A549 (cell line): ENCODE measurements around the gene NOS3. TPM values are rescaled to one million over a fixed set of nuclear protein-coding genes. Genes with fewer than 3 reads are reported as not detected.

ENCODE experiments used
- ATAC-seq, 2 experiments: fragments of 200-7000 bp in 1 of 2; fragments of >200 bp in 1 of 2; cut with Nextera tagmentation in 1 of 2; cut with Tn5 transposase in 1 of 2; 3 replicates each; pipeline versions ENCODE4 v1.8.0 to v1.9.1; 2018 to 2020; ENCODE audit warnings: mild to moderate bottlenecking in 1 of 2, moderate library complexity in 1 of 2
- CTCF ChIA-PET: fragments of 300-600 bp; sonication (Branson Sonifier 250); formaldehyde crosslinking; extraction: SDS; loops from one replicate; lab custom pipeline; 2021; ENCODE audit warnings: antibody characterized with exemption, inconsistent platforms; lab: Yijun Ruan, JAX
- POLR2A ChIA-PET: fragments of 350-600 bp; formaldehyde crosslinking; extraction: SDS; loops from one replicate; lab custom pipeline; 2021; ENCODE audit warnings: antibody characterized with exemption, inconsistent platforms; lab: Yijun Ruan, JAX
- DNase-seq, 2 experiments: peaks; one replicate each; pipeline versions ENCODE4 v3.0.0 to v3.0.0-alpha.2; 2011 to 2016; ENCODE audit warnings: low read depth in 1 of 2, low spot score in 1 of 2
- FAIRE-seq: peaks from 2 replicates; lab custom pipeline; 2011; peaks lifted over from hg19 to GRCh38; lab: Jason Lieb, UNC
- H3K27ac ChIP-seq, 2 experiments: fragments of >200 bp; sonication (Bioruptor Twin); formaldehyde crosslinking; 3 replicates each; pipeline ENCODE4 v1.5.1; 2016 to 2017
- H3K4me1 ChIP-seq: fragments of >200 bp; sonication (Bioruptor Twin); formaldehyde crosslinking; 3 replicates; pipeline ENCODE4 v1.6.1; 2016
- H3K4me2 ChIP-seq: fragments of >200 bp; sonication (Bioruptor Twin); formaldehyde crosslinking; 3 replicates; pipeline ENCODE4 v1.6.1; 2016
- H3K4me3 ChIP-seq: fragments of >200 bp; sonication (Bioruptor Twin); formaldehyde crosslinking; 3 replicates; pipeline ENCODE4 v1.5.1; 2016
- H3K9me3 ChIP-seq: fragments of >200 bp; sonication (Bioruptor Twin); formaldehyde crosslinking; 3 replicates; pipeline ENCODE4 v1.6.1; 2016
- CBX2 ChIP-seq: fragments of 200-600 bp; sonication (generic); IDR thresholded peaks from 2 replicates; pipeline ENCODE4 v1.6.1; 2016; ENCODE audit warnings: low read depth, mild to moderate bottlenecking, borderline replicate concordance
- CBX8 ChIP-seq: fragments of 200-600 bp; sonication (generic); IDR thresholded peaks from 2 replicates; pipeline ENCODE4 v1.6.1; 2016
- CEBPB ChIP-seq, 2 experiments: fragments of >200 bp in 1 of 2; sonication (Bioruptor Twin) in 1 of 2; formaldehyde crosslinking in 1 of 2; IDR thresholded peaks; 2 replicates each; pipeline ENCODE4 v1.6.1; 2012 to 2016
- CHD4 ChIP-seq: fragments of 200-600 bp; sonication (generic); IDR thresholded peaks from 2 replicates; pipeline ENCODE4 v1.6.1; 2016; ENCODE audit warnings: antibody characterized with exemption, mild to moderate bottlenecking, borderline replicate concordance
- EHF ChIP-seq: fragments of 250-450 bp; sonication (Bioruptor Pico); IDR thresholded peaks from 2 replicates; pipeline ENCODE4 v1.5.0; 2020; ENCODE audit warnings: mild to moderate bottlenecking
- FOSB ChIP-seq: fragments of 250-450 bp; sonication (Bioruptor Pico); IDR thresholded peaks from 2 replicates; pipeline ENCODE4 v1.5.0; 2020; ENCODE audit warnings: mild to moderate bottlenecking, moderate library complexity
- HOXB5 ChIP-seq: fragments of 250-450 bp; sonication (Bioruptor Pico); IDR thresholded peaks from 2 replicates; pipeline ENCODE4 v1.5.0; 2020; ENCODE audit warnings: mild to moderate bottlenecking, moderate library complexity
- JUNB ChIP-seq: fragments of >200 bp; sonication (Bioruptor Twin); formaldehyde crosslinking; IDR thresholded peaks from 2 replicates; pipeline ENCODE4 v1.6.1; 2016
- MYC ChIP-seq: IDR thresholded peaks from 2 replicates; pipeline ENCODE4 v1.6.1; 2012; ENCODE audit warnings: mild to moderate bottlenecking, inconsistent platforms, low read length, improper control_type of control experiment, borderline replicate concordance
- NFE2L2 ChIP-seq: fragments of 150-350 bp; conservative IDR thresholded peaks from 2 replicates; pipeline ENCODE4 v1.6.1; 2014; ENCODE audit warnings: low read length
- NPAS2 ChIP-seq: fragments of 250-450 bp; sonication (Bioruptor Pico); IDR thresholded peaks from 2 replicates; pipeline ENCODE4 v1.8.0; 2022; ENCODE audit warnings: mild to moderate bottlenecking, moderate library complexity, borderline replicate concordance
- PHF8 ChIP-seq: fragments of 200-600 bp; sonication (generic); IDR thresholded peaks from 2 replicates; pipeline ENCODE4 v1.6.1; 2016; ENCODE audit warnings: low read depth, mild to moderate bottlenecking, antibody characterized with exemption, moderate library complexity, borderline replicate concordance
- POLR2AphosphoS2 ChIP-seq: conservative IDR thresholded peaks from 2 replicates; pipeline ENCODE4 v1.6.1; 2012; ENCODE audit warnings: low read length, improper control_type of control experiment, inconsistent platforms
- RAD21 ChIP-seq, 2 experiments: fragments of >200 bp in 1 of 2; sonication (Bioruptor Twin) in 1 of 2; formaldehyde crosslinking in 1 of 2; IDR thresholded peaks in 1 of 2; conservative IDR thresholded peaks in 1 of 2; 2 replicates in 1 of 2; 3 replicates in 1 of 2; pipeline ENCODE4 v1.6.1; 2012 to 2018; ENCODE audit warnings: inconsistent platforms in 1 of 2
- ZC3H11A ChIP-seq: fragments of 450-650 bp; IDR thresholded peaks from 2 replicates; pipeline ENCODE4 v1.6.1; 2014; ENCODE audit warnings: antibody characterized with exemption, mild to moderate bottlenecking
- ZNF302 ChIP-seq: fragments of 250-450 bp; sonication (Bioruptor Pico); IDR thresholded peaks from 2 replicates; pipeline ENCODE4 v1.9.0; 2021; ENCODE audit warnings: inconsistent platforms, mild to moderate bottlenecking, moderate library complexity
- WGBS: methylation state at CpG from one replicate; pipeline ENCODE4 v1.1.6; 2017; ENCODE audit errors: missing lambda C conversion rate; 5-methylcytosine and 5-hydroxymethylcytosine counted together
- polyA plus RNA-seq, 4 experiments: library from polyadenylated mRNA; depleted of rRNA in 3 of 4; stranded (reverse); fragments of >200 nt; fragmentation: RNase III in 1 of 4; extraction: RNeasy Plus Mini Kit Qiagen cat#74134 plus additional on column Dnase treatment in 1 of 4; gene quantifications; 2 replicates in 3 of 4; 3 replicates in 1 of 4; pipeline ENCODE4 v1.2.3, GENCODE V29; 2011 to 2017
- TF ChIP-seq, protein P1 (sequence below): fragments of 250-450 bp; sonication (Bioruptor Pico); IDR thresholded peaks from 2 replicates; pipeline ENCODE4 v1.5.0; 2021; ENCODE audit warnings: mild to moderate bottlenecking, moderate library complexity, borderline replicate concordance
- TF ChIP-seq, protein P2 (sequence below): fragments of >200 bp; sonication (Bioruptor Twin); formaldehyde crosslinking; IDR thresholded peaks from 2 replicates; pipeline ENCODE4 v1.6.1; 2016
- TF ChIP-seq, protein P3 (sequence below): IDR thresholded peaks from 2 replicates; pipeline ENCODE4 v1.6.1; 2012
- TF ChIP-seq, protein P4 (sequence below): fragments of >200 bp; sonication (Bioruptor Twin); formaldehyde crosslinking; IDR thresholded peaks from 3 replicates; pipeline ENCODE4 v1.6.1; 2016

The NOS3 gene
- polyA plus RNA-seq, 2 of the 4 experiments (the other 2 are of a cell fraction) = 0.52 to 0.71 TPM

DNA sequence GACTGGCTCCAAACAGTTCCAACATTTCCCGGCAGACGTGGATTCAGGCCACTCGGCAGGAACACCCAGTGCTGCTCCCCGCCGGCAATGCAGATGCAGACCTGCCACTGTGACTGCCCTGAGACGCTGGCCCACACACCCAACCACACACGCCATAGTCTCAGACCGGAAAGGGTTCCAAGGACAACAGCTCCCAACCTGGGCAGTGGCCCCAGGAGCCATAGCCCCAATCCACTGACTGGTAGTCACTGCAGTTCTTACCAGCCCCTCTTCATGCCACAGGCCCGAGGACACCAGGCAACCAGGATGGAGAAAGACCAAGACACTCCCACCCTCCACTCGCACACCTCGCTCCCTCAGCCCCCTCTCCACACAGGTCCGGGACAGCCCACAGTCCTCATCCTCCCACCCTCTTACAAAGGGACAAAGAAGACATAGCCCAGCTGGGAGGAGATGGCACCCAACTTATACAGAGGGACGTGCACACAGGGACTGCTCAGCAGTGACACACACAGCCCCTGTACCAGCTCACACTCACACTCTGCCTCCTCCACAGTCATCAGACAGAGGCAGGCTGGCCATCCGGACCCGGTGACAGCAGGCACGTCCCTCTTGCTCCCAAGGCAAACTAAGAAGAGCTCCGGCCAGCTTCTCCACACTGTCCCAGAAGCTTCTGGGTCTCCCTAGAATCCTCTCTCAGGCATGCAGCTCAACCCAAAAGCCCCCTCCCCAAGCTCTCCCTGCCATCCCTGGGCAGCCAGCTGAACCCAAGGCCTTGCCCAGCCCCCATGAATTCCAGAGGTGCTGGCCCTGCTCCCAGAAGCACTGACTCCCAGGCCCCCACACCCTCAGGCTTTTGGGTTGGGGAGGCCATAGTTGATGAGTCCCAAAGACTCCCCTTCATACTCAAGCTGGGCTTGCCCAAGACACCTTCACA lies 37.5 kb upstream of the NOS3 start:
- 55% methylated on average over 11 of the region's 17 CpGs for WGBS
- CTCF ChIA-PET = interaction anchor here (1.2 to 4.4 kb wide), 6 partner anchors 10 to 158 kb away, joined by 3 to 29 read pairs (median 10); no protein-coding TSS in a partner anchor
- no peak overlapping the region for H3K4me3 ChIP-seq
- POLR2A ChIA-PET = no interaction called here
- no peak overlapping the region for H3K27ac ChIP-seq
- H3K4me2 ChIP-seq = no peak overlapping the region
- FAIRE-seq = no peak
- DNase-seq = no peak
- no peaks in the 10 kb centered on the region for H3K4me1 ChIP-seq
- TF ChIP-seq MYC (no peak), CHD4 (no peak), EHF (CRISPR knock-in tag) (no peak), ZC3H11A (no peak), FOSB (no peak), JUNB (no peak), RAD21 (conservative IDR thresholded peaks at IDR 0.05 in 1 of 2, IDR thresholded peaks at IDR 0.05 in 1 of 2) (no peak), PHF8 (no peak), POLR2AphosphoS2 (no peak), NPAS2 (CRISPR knock-in tag) (no peak), NFE2L2 (no peak), CBX2 (no peak), ZNF302 (CRISPR knock-in tag) (no peak), CBX8 (no peak), CEBPB (IDR thresholded peaks at IDR 0.05) (no peak)
- TF ChIP-seq, protein P1, sequence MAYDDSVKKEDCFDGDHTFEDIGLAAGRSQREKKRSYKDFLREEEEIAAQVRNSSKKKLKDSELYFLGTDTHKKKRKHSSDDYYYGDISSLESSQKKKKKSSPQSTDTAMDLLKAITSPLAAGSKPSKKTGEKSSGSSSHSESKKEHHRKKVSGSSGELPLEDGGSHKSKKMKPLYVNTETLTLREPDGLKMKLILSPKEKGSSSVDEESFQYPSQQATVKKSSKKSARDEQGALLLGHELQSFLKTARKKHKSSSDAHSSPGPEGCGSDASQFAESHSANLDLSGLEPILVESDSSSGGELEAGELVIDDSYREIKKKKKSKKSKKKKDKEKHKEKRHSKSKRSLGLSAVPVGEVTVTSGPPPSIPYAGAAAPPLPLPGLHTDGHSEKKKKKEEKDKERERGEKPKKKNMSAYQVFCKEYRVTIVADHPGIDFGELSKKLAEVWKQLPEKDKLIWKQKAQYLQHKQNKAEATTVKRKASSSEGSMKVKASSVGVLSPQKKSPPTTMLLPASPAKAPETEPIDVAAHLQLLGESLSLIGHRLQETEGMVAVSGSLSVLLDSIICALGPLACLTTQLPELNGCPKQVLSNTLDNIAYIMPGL (CRISPR knock-in tag) = no peak
- TF ChIP-seq, protein P2, sequence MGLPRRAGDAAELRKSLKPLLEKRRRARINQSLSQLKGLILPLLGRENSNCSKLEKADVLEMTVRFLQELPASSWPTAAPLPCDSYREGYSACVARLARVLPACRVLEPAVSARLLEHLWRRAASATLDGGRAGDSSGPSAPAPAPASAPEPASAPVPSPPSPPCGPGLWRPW = no peak
- TF ChIP-seq, all 56 proteins: peak for 0
- peak in 1 of 2 experiments; percentile 10; a peak in 1 of 6 replicates for ATAC-seq
- H3K9me3 ChIP-seq = no peaks in the 10 kb centered on the region

DNA sequence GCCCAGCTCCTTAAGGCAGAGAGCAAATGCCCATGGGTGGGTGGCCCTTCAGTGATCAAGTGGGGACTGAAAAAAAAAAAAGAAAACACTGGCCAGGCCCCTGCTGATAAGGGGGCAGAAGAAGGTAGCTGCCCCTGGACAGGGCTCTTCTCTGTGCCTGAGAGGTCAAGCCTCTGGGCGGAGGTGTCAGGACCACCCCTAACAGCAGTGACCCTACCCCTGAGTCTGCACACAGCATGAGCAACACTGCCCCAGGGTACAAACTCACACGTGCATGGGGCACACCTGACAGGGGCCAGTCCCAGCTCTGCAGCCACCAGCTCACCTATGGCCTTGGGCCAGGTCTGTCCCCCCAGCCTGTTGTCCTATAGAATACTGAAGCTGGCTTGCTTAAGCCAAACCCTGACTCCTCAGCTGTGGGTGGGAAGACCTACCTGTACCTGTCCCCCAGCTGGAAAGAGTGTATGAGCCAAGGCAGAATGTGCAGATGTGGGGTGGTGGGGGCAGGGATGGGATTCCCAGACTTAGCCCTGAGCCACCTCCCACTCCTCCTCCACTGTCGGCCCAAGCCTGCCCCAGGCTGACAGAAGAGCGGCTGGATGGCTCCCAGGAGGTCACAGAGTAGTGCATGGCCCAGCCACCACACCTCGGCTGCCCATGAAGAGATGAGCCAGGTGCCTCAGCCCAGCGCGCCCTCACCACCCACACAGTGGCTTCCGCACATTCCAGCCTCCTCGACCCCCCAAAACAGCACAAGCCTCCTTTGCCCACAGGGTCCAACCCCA lies 36.4 kb upstream of the NOS3 start:
- Histone ChIP-seq H3K9me3 (no peaks in the 10 kb centered on the region), H3K4me1 (no peaks in the 10 kb centered on the region), H3K4me3 (no peak overlapping the region), H3K4me2 (no peak overlapping the region), H3K27ac (no peak overlapping the region)
- CTCF ChIA-PET = interaction anchor here (1.2 to 4.4 kb wide), 6 partner anchors 8 to 157 kb away, joined by 3 to 29 read pairs (median 10); no protein-coding TSS in a partner anchor
- POLR2A ChIA-PET = no interaction called here
- DNase-seq = no peak
- no peak for ATAC-seq
- WGBS = 70% methylated on average over 9 of the region's 9 CpGs
- TF ChIP-seq, protein P3, sequence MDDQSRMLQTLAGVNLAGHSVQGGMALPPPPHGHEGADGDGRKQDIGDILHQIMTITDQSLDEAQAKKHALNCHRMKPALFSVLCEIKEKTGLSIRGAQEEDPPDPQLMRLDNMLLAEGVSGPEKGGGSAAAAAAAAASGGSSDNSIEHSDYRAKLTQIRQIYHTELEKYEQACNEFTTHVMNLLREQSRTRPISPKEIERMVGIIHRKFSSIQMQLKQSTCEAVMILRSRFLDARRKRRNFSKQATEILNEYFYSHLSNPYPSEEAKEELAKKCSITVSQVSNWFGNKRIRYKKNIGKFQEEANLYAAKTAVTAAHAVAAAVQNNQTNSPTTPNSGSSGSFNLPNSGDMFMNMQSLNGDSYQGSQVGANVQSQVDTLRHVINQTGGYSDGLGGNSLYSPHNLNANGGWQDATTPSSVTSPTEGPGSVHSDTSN = no peak
- TF ChIP-seq HOXB5 (no peak), ZC3H11A (no peak)
- TF ChIP-seq, protein P4, sequence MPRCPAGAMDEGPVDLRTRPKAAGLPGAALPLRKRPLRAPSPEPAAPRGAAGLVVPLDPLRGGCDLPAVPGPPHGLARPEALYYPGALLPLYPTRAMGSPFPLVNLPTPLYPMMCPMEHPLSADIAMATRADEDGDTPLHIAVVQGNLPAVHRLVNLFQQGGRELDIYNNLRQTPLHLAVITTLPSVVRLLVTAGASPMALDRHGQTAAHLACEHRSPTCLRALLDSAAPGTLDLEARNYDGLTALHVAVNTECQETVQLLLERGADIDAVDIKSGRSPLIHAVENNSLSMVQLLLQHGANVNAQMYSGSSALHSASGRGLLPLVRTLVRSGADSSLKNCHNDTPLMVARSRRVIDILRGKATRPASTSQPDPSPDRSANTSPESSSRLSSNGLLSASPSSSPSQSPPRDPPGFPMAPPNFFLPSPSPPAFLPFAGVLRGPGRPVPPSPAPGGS = no peak
- no peak for FAIRE-seq
